ENCODE results near the gene DTWD1. TPM values are rescaled to one million over a fixed set of nuclear protein-coding genes. Genes with fewer than 3 reads are reported as not detected.

DTWD1 gene
- polyA plus RNA-seq, 3 donors = 8.3 to 11.8 (median 10.2) TPM

DNA sequence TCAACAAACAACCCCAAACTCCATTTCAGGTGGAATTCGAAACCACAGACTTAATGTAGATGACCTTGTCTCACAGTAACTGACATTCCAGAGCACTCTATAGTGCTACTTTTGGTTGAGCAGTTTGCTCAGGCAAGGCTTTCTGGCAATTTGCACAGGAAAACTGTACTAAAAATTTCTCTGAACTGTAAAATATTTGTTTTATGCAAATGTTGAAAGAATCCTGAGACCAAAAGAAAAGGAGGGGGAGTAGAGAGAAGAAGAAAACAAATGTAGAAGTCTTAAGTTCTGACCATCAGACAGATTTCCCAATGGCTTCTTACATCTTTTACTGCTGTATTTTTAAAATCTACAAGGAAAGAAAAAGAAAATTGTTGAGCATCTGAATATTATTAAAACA, 53.5 kb downstream of the DTWD1 start:
- TF ChIP-seq, protein P1, sequence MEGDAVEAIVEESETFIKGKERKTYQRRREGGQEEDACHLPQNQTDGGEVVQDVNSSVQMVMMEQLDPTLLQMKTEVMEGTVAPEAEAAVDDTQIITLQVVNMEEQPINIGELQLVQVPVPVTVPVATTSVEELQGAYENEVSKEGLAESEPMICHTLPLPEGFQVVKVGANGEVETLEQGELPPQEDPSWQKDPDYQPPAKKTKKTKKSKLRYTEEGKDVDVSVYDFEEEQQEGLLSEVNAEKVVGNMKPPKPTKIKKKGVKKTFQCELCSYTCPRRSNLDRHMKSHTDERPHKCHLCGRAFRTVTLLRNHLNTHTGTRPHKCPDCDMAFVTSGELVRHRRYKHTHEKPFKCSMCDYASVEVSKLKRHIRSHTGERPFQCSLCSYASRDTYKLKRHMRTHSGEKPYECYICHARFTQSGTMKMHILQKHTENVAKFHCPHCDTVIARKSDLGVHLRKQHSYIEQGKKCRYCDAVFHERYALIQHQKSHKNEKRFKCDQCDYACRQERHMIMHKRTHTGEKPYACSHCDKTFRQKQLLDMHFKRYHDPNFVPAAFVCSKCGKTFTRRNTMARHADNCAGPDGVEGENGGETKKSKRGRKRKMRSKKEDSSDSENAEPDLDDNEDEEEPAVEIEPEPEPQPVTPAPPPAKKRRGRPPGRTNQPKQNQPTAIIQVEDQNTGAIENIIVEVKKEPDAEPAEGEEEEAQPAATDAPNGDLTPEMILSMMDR (IDR thresholded peaks at IDR 0.05) = no peak
- no peaks in the 10 kb centered on the region for H3K36me3 Mint-ChIP-seq
- no peaks in the 10 kb centered on the region for H3K4me1 Mint-ChIP-seq
- Histone ChIP-seq H4K20me1 (ENCODE audit: insufficient read depth, low read length) (no peaks in the 10 kb centered on the region), H3K36me3 (replicated peaks in 1 of 2; ENCODE audit: control insufficient read depth in 1 of 2, insufficient read depth in 2 of 2, low read length in 2 of 2) (no peaks in the 10 kb centered on the region), H3K4me3 (replicated peaks in 1 of 3; ENCODE audit: low read depth in 2 of 3, low read length in 3 of 3) (no peak overlapping the region), H3K79me2 (ENCODE audit: insufficient read depth, low read length) (no peaks in the 10 kb centered on the region), H3K9me3 (replicated peaks in 1 of 2; ENCODE audit: control insufficient read depth in 1 of 2, insufficient read depth in 1 of 2, low read length in 2 of 2) (no peaks in the 10 kb centered on the region), H3K27ac (ENCODE audit: low read depth in 1 of 2, low read length in 2 of 2) (no peak overlapping the region), H3K4me2 (replicated peaks; ENCODE audit: extremely low read depth, low read length, poor library complexity, severe bottlenecking) (no peak overlapping the region), H3K27me3 (ENCODE audit: control insufficient read depth in 2 of 2, insufficient read depth in 2 of 2, low read length in 2 of 2) (no peaks in the 10 kb centered on the region), H3K4me1 (ENCODE audit: control insufficient read depth in 1 of 2, insufficient read depth in 2 of 2, low read length in 2 of 2) (no peaks in the 10 kb centered on the region), H3K9ac (ENCODE audit: insufficient read depth, low read length, poor library complexity, severe bottlenecking) (no peak overlapping the region), H2AFZ (ENCODE audit: insufficient read depth, low read depth, low read length, poor library complexity, severe bottlenecking) (no peak overlapping the region)
- H3K27me3 Mint-ChIP-seq (ENCODE audit: low read depth in 3 of 3) = peaks cover 0 to 2% (median 0%) of the 10 kb centered on the region in 3 donors
- no peak overlapping the region for H3K27ac Mint-ChIP-seq
- peaks cover 0 to 11% (median 0%) of the 10 kb centered on the region in 7 donors for H3K9me3 Mint-ChIP-seq
- H3K4me3 Mint-ChIP-seq = no peak overlapping the region
- WGBS (ENCODE audit: insufficient coverage) = no CpG with 5 or more reads among the region's 1 CpG
- intact Hi-C loops (cut with micrococcal nuclease) = no loop called here
- DNase-seq = no peak

- TF ChIP-seq, protein P1 (IDR thresholded peaks at IDR 0.05) = no peak
- no peaks in the 10 kb centered on the region for H4K20me1 ChIP-seq (ENCODE audit: insufficient read depth, low read length)
- H3K36me3 ChIP-seq (replicated peaks in 1 of 2; ENCODE audit: control insufficient read depth in 1 of 2, insufficient read depth in 2 of 2, low read length in 2 of 2) = no peaks in the 10 kb centered on the region
- no peak overlapping the region for H3K4me3 Mint-ChIP-seq
- no peaks in the 10 kb centered on the region for H3K4me1 Mint-ChIP-seq
- H3K27ac Mint-ChIP-seq = no peak overlapping the region
- no peaks in the 10 kb centered on the region for H3K79me2 ChIP-seq (ENCODE audit: insufficient read depth, low read length)
- H3K27me3 Mint-ChIP-seq (ENCODE audit: low read depth in 3 of 3) = peaks cover 0 to 2% (median 0%) of the 10 kb centered on the region in 3 donors
- H3K27me3 ChIP-seq (ENCODE audit: control insufficient read depth in 2 of 2, insufficient read depth in 2 of 2, low read length in 2 of 2) = no peaks in the 10 kb centered on the region
- H3K4me1 ChIP-seq (ENCODE audit: control insufficient read depth in 1 of 2, insufficient read depth in 2 of 2, low read length in 2 of 2) = no peaks in the 10 kb centered on the region
- H3K4me2 ChIP-seq (replicated peaks; ENCODE audit: extremely low read depth, low read length, poor library complexity, severe bottlenecking) = no peak overlapping the region
- H3K4me3 ChIP-seq (replicated peaks in 1 of 3; ENCODE audit: low read depth in 2 of 3, low read length in 3 of 3) = no peak overlapping the region
- no peaks in the 10 kb centered on the region for H3K9me3 ChIP-seq (replicated peaks in 1 of 2; ENCODE audit: control insufficient read depth in 1 of 2, insufficient read depth in 1 of 2, low read length in 2 of 2)
- no peak overlapping the region for H3K27ac ChIP-seq (ENCODE audit: low read depth in 1 of 2, low read length in 2 of 2)
- intact Hi-C loops (cut with micrococcal nuclease) = no loop called here
- no peak overlapping the region for H2AFZ ChIP-seq (ENCODE audit: insufficient read depth, low read depth, low read length, poor library complexity, severe bottlenecking)
- DNase-seq = no peak
- H3K9me3 Mint-ChIP-seq = peaks cover 0 to 11% (median 0%) of the 10 kb centered on the region in 7 donors
- H3K9ac ChIP-seq (ENCODE audit: insufficient read depth, low read length, poor library complexity, severe bottlenecking) = no peak overlapping the region
- no peaks in the 10 kb centered on the region for H3K36me3 Mint-ChIP-seq
Observed at GRCh38 chr15:49675041-49675440, 54.2 kb downstream of the DTWD1 start.

Measured in CD14-positive monocyte (primary cell).